ENCODE data around the gene LRRC2. TPM values are rescaled to one million over a fixed set of nuclear protein-coding genes. Genes with fewer than 3 reads are reported as not detected.
A peak's percentile ranks its signal among the peaks of the same experiment; 100 is the strongest.

Gene LRRC2
- total and polyA plus RNA-seq, 9 of the 15 experiments (the other 6 are each of a cell fraction or from before 2014, with no cell fraction given): 0.01 to 0.04 (median 0.03) TPM; not detected in 5

DNA sequence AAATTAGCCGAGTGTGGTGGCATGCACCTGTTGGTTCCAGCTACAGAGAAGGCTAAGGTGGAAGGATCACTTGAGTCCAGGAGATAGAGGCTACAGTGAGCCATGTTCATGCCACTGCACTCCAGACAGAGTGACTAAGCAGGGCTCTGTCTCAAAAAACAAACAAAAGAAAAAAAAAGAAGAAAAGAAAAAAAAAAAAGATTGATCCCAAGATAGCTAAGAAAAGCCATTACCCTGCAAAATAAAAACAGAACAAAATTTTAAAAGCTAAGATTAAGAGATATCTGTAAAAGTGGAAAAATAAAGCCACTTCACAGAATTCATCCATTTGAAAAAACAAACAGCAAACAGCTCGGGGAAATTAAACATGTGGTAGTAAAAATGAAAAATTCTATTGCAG, 23.8 kb downstream of the LRRC2 start (continued):
- TF ChIP-seq ZBTB40 (IDR thresholded peaks at IDR 0.05) (peak; percentile 48; the same call in 1 of the 2 replicates), ZBTB40 (CRISPR knock-in tag; IDR thresholded peaks at IDR 0.05) (no peak), SNIP1 (IDR thresholded peaks at IDR 0.05; ENCODE audit: low read depth) (no peak), HDAC1 (IDR thresholded peaks at IDR 0.05) (0 out of 4 replicates have a peak, but pooled peaks of 1 of the 2 experiments have one; percentile 16), TCF7 (IDR thresholded peaks at IDR 0.05; ENCODE audit: borderline replicate concordance) (no peak), FOXK2 (conservative IDR thresholded peaks at IDR 0.05 in 1 of 2, IDR thresholded peaks at IDR 0.05 in 1 of 2; ENCODE audit: low read depth in 2 of 2) (no peak; a peak in 1 of 4 replicates), ZNF431 (CRISPR knock-in tag; IDR thresholded peaks at IDR 0.05) (no peak), TAF7 (tag; IDR thresholded peaks at IDR 0.05) (no peak), RBM34 (IDR thresholded peaks at IDR 0.05; ENCODE audit: borderline replicate concordance, insufficient read depth, low read length) (no peak), YBX1 (IDR thresholded peaks at IDR 0.05) (no peak), BRCA1 (IDR thresholded peaks at IDR 0.05) (no peak), BRCA1 (CRISPR knock-in tag; IDR thresholded peaks at IDR 0.05) (no peak), RNF2 (IDR thresholded peaks at IDR 0.05) (no peak), SUPT5H (IDR thresholded peaks at IDR 0.05) (no peak), ZKSCAN8 (CRISPR knock-in tag; IDR thresholded peaks at IDR 0.05) (no peak), ZNF143 (CRISPR knock-in tag; IDR thresholded peaks at IDR 0.05) (no peak), BMI1 (IDR thresholded peaks at IDR 0.05; ENCODE audit: low read length) (no peak), GTF2E2 (tag; IDR thresholded peaks at IDR 0.05) (0 out of 2 replicates have a peak, but pooled peaks have one; percentile 31), SP1 (CRISPR knock-in tag; IDR thresholded peaks at IDR 0.05) (no peak), E2F3 (CRISPR knock-in tag; IDR thresholded peaks at IDR 0.05) (no peak), SMC3 (conservative IDR thresholded peaks at IDR 0.05; ENCODE audit: insufficient read depth, low read depth, low read length) (no peak)
- TF ChIP-seq, protein P1, sequence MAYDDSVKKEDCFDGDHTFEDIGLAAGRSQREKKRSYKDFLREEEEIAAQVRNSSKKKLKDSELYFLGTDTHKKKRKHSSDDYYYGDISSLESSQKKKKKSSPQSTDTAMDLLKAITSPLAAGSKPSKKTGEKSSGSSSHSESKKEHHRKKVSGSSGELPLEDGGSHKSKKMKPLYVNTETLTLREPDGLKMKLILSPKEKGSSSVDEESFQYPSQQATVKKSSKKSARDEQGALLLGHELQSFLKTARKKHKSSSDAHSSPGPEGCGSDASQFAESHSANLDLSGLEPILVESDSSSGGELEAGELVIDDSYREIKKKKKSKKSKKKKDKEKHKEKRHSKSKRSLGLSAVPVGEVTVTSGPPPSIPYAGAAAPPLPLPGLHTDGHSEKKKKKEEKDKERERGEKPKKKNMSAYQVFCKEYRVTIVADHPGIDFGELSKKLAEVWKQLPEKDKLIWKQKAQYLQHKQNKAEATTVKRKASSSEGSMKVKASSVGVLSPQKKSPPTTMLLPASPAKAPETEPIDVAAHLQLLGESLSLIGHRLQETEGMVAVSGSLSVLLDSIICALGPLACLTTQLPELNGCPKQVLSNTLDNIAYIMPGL (CRISPR knock-in tag; IDR thresholded peaks at IDR 0.05): no peak
